IPS-20b (cell line): ENCODE results near the gene PFN2.
"Not testable (repeated sequence)": the region's sequence is repeated elsewhere in the genome, so short reads cannot be mapped to it uniquely, and the experiment has no call there.

Experiments
- H3K27ac ChIP-seq: one replicate; pipeline ENCODE4 v1.5.1; 2013; ENCODE audit warnings: low read length
- H3K27me3 ChIP-seq: 2 replicates; pipeline ENCODE4 v1.6.1; 2013; ENCODE audit warnings: mild to moderate bottlenecking, low read length, inconsistent platforms; ENCODE audit not compliant: insufficient read depth
- H3K36me3 ChIP-seq: 2 replicates; pipeline ENCODE4 v1.6.1; 2013; ENCODE audit warnings: low read depth, mild to moderate bottlenecking, inconsistent platforms, low read length, moderate library complexity; ENCODE audit not compliant: insufficient read depth
- H3K4me1 ChIP-seq: 2 replicates; pipeline ENCODE4 v1.6.1; 2013; ENCODE audit warnings: mild to moderate bottlenecking, control low read depth, inconsistent platforms, low read length, moderate library complexity; ENCODE audit not compliant: insufficient read depth
- H3K4me3 ChIP-seq: 2 replicates; pipeline ENCODE4 v1.5.1; 2013; ENCODE audit warnings: mild to moderate bottlenecking, low read length, inconsistent platforms
- H3K9ac ChIP-seq: 2 replicates; pipeline ENCODE4 v1.6.1; 2013; ENCODE audit warnings: low read depth, mild to moderate bottlenecking, inconsistent platforms, low read length, moderate library complexity
- H3K9me3 ChIP-seq: 2 replicates; pipeline ENCODE4 v1.6.1; 2013; ENCODE audit warnings: mild to moderate bottlenecking, low read depth, low read length, inconsistent platforms; ENCODE audit not compliant: insufficient read depth

The PFN2 gene

DNA sequence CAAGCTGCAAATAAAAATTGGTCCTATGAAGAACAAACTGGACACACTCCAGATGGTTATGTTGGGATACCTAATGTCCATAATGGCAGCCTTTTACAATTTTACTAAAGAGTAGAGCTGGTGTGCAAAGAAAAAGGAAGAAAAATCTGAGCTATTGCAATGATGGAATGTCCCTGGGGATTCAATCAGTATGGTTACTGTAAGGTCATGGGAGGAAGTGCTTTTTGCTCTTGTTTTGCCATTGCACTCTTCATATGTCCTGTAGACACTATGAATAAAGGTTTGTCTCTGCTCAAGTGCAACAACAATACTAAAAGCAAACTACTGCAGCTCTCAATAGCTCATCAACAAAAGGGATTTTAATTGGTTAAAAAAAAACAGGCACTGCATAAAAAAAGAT, 5.4 kb downstream of the PFN2 start:
- Histone ChIP-seq H3K9me3 (no peaks in the 10 kb centered on the region), H3K27ac (no peak overlapping the region), H3K4me3 (no peak overlapping the region), H3K4me1 (peaks cover 28% of the 10 kb centered on the region; the same call in 1 of the 2 replicates), H3K27me3 (no peaks in the 10 kb centered on the region), H3K9ac (no peak overlapping the region), H3K36me3 (peaks cover 78% of the 10 kb centered on the region)

DNA sequence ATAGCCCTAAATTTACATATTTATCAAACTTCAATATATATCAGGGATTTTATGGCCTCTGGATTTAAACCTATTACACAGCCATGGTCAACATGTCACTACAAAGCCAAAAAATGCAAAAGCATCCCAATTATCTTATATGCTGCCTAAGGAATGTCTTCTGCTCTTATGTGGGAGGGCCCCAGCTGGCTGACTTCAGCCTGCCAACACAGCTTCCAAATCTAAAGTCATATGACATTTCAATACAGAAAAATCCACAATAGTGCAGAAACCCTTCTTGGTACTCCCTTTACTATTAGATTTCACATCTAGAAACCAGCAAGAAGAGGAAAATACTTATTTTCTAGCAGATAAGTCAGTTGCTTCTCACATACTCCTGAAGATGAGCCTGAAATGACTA, 6.4 kb downstream of the PFN2 start:
- H3K9ac ChIP-seq = no peak overlapping the region
- no peaks in the 10 kb centered on the region for H3K27me3 ChIP-seq
- H3K9me3 ChIP-seq = no peaks in the 10 kb centered on the region
- peaks cover 28% of the 10 kb centered on the region; the same call in 1 of the 2 replicates for H3K4me1 ChIP-seq
- H3K4me3 ChIP-seq = no peak overlapping the region
- no peak overlapping the region for H3K27ac ChIP-seq
- H3K36me3 ChIP-seq = peaks cover 86% of the 10 kb centered on the region

DNA sequence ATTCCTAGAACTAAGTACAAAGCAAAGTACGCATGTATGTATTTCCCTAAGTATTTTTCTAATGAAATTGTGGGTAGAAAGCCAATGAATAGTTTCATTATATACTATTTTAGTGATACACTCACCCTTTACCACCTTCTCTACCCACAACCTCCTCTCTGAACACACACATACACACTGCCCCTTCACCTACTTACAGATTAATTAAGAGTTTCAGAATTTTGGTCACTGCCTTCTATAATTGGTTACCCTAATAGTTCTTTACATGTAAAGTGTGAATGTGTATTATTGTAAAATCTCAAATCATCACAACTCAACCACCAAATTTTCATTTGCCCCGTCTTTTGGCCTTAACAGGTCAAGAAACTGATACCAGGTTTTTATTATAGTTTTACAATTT, 7.2 kb downstream of the PFN2 start:
- no peaks in the 10 kb centered on the region for H3K9me3 ChIP-seq
- no peaks in the 10 kb centered on the region for H3K27me3 ChIP-seq
- H3K27ac ChIP-seq = no peak overlapping the region
- H3K9ac ChIP-seq = no peak overlapping the region
- H3K36me3 ChIP-seq = peaks cover 92% of the 10 kb centered on the region
- H3K4me1 ChIP-seq = peaks cover 25% of the 10 kb centered on the region; the same call in 1 of the 2 replicates
- H3K4me3 ChIP-seq = no peak overlapping the region

DNA sequence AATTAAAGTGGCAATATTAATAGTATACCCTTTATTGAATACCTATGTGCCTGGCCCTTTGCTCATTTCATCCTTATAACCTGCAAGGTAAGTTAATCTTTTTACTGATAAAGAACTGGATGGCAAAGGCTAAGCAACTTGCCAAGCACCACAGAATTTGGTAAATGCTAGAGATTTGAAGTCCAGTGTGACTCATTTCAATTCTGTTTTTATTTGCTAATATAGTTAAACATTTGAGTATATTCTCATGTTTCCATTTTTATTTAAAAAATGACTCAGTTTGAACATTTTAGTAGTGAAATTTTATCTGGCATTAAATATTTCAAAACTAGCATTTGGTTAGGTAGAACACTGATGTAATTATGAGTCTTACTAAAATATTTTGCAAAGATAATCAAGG, 11.3 kb downstream of the PFN2 start:
- Histone ChIP-seq H3K4me3 (no peak overlapping the region), H3K36me3 (peaks cover 72% of the 10 kb centered on the region), H3K4me1 (no peaks in the 10 kb centered on the region; the same call in 1 of the 2 replicates), H3K27me3 (no peaks in the 10 kb centered on the region), H3K27ac (no peak overlapping the region), H3K9ac (no peak overlapping the region), H3K9me3 (no peaks in the 10 kb centered on the region)

DNA sequence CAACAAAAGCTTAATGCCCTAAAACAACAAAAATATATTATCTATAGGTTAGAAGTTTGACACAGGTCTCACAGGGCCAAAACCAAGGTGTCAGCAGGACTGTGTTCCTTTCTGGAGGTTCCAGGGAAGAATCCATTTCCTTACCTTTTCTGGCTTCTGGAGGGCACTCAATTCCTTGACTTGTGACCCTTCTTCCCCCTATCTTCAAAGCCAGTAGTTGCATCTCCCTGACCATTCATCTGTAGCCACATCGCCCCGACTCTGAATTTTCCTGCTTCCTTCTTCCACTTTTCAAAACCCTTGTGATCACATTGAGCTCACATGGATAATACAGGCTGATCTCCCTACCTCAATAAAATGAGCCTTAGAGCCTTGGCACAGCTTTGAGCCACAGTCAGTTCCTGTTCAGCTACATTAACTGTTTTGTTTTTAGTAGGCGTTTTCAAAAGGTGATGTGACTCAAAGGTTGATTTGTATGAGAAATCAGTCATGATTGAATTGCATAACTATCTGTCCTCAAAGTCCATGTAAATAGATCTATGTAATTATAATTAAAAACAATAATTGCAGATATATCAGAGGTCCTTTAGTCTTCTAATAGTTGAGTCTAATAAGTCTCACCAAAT, 12.4 kb downstream of the PFN2 start:
- Histone ChIP-seq H3K36me3 (peaks cover 66% of the 10 kb centered on the region), H3K9me3 (no peaks in the 10 kb centered on the region), H3K27ac (no peak overlapping the region), H3K9ac (no peak overlapping the region), H3K27me3 (no peaks in the 10 kb centered on the region), H3K4me1 (peaks cover 3% of the 10 kb centered on the region; the same call in 1 of the 2 replicates), H3K4me3 (no peak overlapping the region)

DNA sequence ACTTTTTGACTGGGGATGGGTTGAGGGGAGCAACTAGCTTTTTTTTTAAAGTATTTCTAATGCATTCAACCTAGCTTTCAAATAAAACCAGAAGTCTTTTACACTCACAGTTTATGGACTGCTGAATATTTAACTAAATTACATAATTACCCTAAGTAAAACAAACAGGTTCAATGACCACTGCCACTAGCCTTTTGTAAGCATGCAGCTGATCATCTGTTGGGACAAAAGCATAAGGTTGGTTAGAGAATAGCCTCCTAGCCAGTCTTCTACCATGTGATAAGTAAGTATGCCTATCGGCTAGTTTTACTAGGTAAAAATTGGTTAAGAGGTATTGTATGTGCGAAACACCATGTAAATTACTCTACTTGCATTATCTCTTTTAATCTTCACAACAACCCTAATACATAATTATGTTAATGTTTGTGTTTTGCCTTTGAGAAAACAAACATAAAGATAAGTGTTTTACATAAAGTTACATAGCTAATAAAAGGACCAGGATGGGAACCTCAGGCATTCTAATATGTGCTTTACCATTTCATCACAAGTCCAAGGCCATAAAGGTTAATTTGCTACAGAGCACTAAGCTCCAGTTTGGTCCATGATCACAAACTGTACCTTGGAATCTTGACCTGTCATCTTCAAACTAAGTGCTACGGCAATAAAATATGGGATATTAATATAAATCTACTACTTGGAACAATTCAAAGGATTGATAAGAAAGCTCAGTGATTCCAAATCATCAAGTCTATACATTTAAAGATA, 13.2 kb downstream of the PFN2 start:
- Histone ChIP-seq H3K4me3 (no peak overlapping the region), H3K27ac (no peak overlapping the region), H3K4me1 (peaks cover 3% of the 10 kb centered on the region; the same call in 1 of the 2 replicates), H3K27me3 (no peaks in the 10 kb centered on the region), H3K9me3 (no peaks in the 10 kb centered on the region), H3K9ac (no peak overlapping the region), H3K36me3 (peaks cover 64% of the 10 kb centered on the region)

DNA sequence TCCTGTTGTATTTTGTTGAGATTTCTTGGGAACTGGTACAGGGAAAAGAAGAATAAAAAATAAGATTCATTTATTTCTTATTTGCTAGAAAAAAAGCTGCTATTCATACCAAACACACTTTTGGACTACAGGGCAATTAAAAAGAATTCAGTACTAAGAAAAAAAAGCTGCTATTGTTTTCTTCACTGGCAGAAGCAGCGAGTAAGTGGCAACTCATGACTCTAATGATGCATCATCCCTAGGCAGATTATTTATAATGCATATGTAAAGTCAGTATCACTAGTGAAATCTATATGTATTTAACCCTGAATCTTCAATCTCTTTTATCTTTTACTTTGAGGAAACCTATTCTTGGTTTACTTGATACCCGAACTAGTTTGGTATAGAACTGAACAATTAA, 15.2 kb downstream of the PFN2 start:
- peaks cover 66% of the 10 kb centered on the region for H3K36me3 ChIP-seq
- peaks cover 3% of the 10 kb centered on the region; the same call in 1 of the 2 replicates for H3K4me1 ChIP-seq
- H3K4me3 ChIP-seq = no peak overlapping the region
- no peak overlapping the region for H3K9ac ChIP-seq
- H3K9me3 ChIP-seq = no peaks in the 10 kb centered on the region
- H3K27me3 ChIP-seq = no peaks in the 10 kb centered on the region
- no peak overlapping the region for H3K27ac ChIP-seq

DNA sequence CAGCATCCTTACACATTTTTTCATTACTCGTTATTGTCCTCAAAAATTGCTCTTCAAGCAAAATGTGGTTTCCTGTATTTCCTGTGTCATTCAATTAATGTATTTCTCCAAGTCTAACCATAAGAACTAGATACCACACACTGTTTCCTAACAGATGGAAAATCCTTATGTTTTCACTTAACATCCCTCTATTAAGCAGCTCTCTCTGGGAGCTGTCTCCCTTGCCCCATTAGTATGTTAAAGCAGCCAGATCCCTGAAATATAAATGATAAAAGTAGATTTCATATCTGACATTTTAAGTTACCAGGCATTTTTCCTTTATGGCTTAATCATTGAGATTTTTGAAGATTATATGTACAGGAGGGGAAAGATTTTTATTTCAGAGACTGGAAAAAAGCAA, 15.9 kb downstream of the PFN2 start:
- peaks cover 63% of the 10 kb centered on the region for H3K36me3 ChIP-seq
- H3K4me1 ChIP-seq = peaks cover 3% of the 10 kb centered on the region; the same call in 1 of the 2 replicates
- no peak overlapping the region for H3K4me3 ChIP-seq
- no peak overlapping the region for H3K27ac ChIP-seq
- no peak overlapping the region for H3K9ac ChIP-seq
- no peaks in the 10 kb centered on the region for H3K9me3 ChIP-seq
- H3K27me3 ChIP-seq = no peaks in the 10 kb centered on the region

DNA sequence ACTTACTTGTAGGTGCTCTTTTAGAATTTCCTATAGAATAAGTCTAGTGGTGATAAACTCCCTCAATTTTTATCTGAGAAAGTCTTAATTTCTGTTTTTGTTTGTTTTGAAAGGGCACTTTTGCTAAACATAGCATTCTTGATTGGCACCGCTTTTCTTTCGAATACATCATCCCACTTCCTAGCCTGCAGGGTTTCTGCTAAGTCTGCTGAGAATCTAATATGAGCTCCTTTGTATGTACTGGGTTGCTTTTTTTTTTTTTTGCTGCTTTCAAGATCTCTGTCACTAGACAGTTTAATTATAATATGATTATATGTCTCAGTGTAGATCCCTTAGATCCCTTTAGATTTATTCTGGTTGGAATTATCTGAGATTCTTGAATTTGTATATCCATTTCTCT, 21.5 kb downstream of the PFN2 start:
- Histone ChIP-seq H3K9me3 (peaks cover 28% of the 10 kb centered on the region), H3K27me3 (no peaks in the 10 kb centered on the region), H3K4me1 (peaks cover 3% of the 10 kb centered on the region; the same call in 1 of the 2 replicates), H3K4me3 (no peak overlapping the region), H3K36me3 (peaks cover 37% of the 10 kb centered on the region), H3K27ac (no peak overlapping the region), H3K9ac (no peak overlapping the region)

DNA sequence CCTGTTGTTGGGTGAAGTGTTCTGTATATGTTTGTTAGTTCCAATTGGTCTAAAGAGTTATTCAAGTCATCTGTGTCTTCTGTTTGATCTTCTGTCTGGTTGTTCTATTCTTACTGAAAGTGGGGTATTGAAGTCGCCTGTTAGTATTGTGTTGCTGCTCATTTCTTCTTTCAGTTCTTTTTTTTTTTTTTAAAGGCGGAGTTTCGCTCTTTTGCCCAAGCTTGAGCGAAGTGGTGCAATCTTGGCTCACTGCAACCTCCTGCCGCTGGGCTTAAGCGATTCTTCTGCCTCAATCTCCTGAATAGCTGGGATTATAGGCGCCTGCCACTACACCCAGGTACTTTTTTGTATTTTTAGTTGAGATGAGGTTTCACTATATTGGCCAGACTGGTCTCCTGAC, 23.5 kb downstream of the PFN2 start:
- no peak overlapping the region for H3K27ac ChIP-seq
- no peak overlapping the region for H3K4me3 ChIP-seq
- no peak overlapping the region for H3K9ac ChIP-seq
- peaks cover 46% of the 10 kb centered on the region for H3K9me3 ChIP-seq
- no peaks in the 10 kb centered on the region for H3K4me1 ChIP-seq
- H3K27me3 ChIP-seq = no peaks in the 10 kb centered on the region
- peaks cover 29% of the 10 kb centered on the region for H3K36me3 ChIP-seq

DNA sequence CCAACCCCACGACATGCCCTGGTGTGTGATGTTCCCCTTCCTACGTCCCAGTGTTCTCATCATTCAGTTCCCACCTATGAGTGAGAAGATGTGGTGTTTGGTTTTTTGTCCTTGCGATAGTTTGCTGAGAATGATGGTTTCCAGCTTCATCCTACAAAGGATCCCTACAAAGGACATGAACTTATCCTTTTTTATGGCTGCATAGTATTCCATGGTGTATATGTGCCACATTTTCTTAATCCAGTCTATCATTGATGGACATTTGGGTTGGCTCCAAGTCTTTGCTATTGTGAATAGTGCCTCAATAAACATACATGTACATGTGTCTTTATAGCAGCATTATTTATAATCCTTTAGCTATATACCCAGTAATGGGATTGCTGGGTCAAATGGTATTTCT, 26.7 kb downstream of the PFN2 start:
- H3K27me3 ChIP-seq, H3K9ac ChIP-seq, H3K27ac ChIP-seq: not testable (repeated sequence)

DNA sequence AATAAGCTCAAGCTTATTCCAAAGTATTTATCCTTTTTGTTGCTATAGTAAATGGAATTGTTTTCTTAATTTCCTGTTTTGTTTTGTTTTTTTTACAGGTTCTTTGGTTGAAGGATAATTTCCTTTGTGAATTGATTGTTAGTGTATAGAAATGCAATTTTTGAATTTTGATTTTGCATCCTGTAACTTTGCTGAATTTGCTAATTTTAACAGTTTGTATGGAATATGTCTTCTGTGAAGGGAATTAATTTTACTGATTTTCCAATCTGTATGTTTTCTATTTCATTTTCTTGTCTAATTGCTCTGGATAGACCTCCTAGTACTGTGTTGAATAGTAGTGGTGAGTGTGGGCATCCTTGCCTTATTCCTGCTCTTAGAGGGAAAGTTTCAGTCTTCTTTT, 28.3 kb downstream of the PFN2 start:
- H3K9me3 ChIP-seq = peaks cover 44% of the 10 kb centered on the region; the same call in 1 of the 2 replicates
- no peak overlapping the region for H3K27ac ChIP-seq
- no peaks in the 10 kb centered on the region for H3K27me3 ChIP-seq
- H3K4me3 ChIP-seq = no peak overlapping the region
- no peaks in the 10 kb centered on the region for H3K4me1 ChIP-seq
- peaks cover 18% of the 10 kb centered on the region for H3K36me3 ChIP-seq
- H3K9ac ChIP-seq = no peak overlapping the region

More for the DNA sequence above, 26.7 kb downstream of the PFN2 start:
- H3K9me3 ChIP-seq = peaks cover 52% of the 10 kb centered on the region
- not testable (repeated sequence) for H3K4me1 ChIP-seq, H3K4me3 ChIP-seq
- peaks cover 18% of the 10 kb centered on the region for H3K36me3 ChIP-seq
